Loucy (cell line): ENCODE measurements around the gene TGFB2.

Source experiments
- H2AFZ ChIP-seq: fragments of 200-600 bp; sonication (generic); 2 replicates; pipeline ENCODE4 v1.6.0; 2016; ENCODE audit warnings: antibody characterized with exemption, mild to moderate bottlenecking, low read length, moderate library complexity
- H3F3A ChIP-seq: fragments of 200-600 bp; 2 replicates; pipeline ENCODE4 v1.6.0; 2016; ENCODE audit warnings: antibody characterized with exemption, low read depth, mild to moderate bottlenecking
- H3K27me3 ChIP-seq: fragments of 200-600 bp; sonication (generic); 2 replicates; pipeline ENCODE4 v1.6.1; 2014; ENCODE audit warnings: low read length, mild to moderate bottlenecking; ENCODE audit not compliant: insufficient read depth, poor library complexity, severe bottlenecking
- H3K36me3 ChIP-seq: fragments of 200-600 bp; sonication (generic); 2 replicates; pipeline ENCODE4 v1.6.1; 2016; ENCODE audit warnings: low read length; ENCODE audit not compliant: insufficient read depth
- H3K4me1 ChIP-seq: fragments of 200-600 bp; sonication (generic); 2 replicates; pipeline ENCODE4 v1.5.1; 2014; ENCODE audit warnings: low read length, mild to moderate bottlenecking; ENCODE audit not compliant: insufficient read depth, poor library complexity, severe bottlenecking
- H3K4me2 ChIP-seq: fragments of 200-600 bp; sonication (generic); 2 replicates; pipeline ENCODE4 v1.6.0; 2014; ENCODE audit warnings: antibody characterized with exemption, low read length, low read depth, mild to moderate bottlenecking; ENCODE audit not compliant: poor library complexity, severe bottlenecking
- H3K4me3 ChIP-seq: fragments of 200-600 bp; sonication (generic); 2 replicates; pipeline ENCODE4 v1.5.1; 2014; ENCODE audit warnings: low read length, mild to moderate bottlenecking, mixed read lengths; ENCODE audit not compliant: poor library complexity, severe bottlenecking
- H3K79me2 ChIP-seq: fragments of 200-600 bp; sonication (generic); 2 replicates; pipeline ENCODE4 v1.6.1; 2014; ENCODE audit warnings: low read length; ENCODE audit not compliant: insufficient read depth
- H3K9ac ChIP-seq: fragments of 200-600 bp; sonication (generic); 2 replicates; pipeline ENCODE4 v1.6.0; 2014; ENCODE audit warnings: mild to moderate bottlenecking, low read depth, low read length, moderate library complexity; ENCODE audit not compliant: poor library complexity, severe bottlenecking
- H3K9me2 ChIP-seq: fragments of 200-600 bp; sonication (generic); replicated peaks from 2 replicates; pipeline ENCODE4 v1.6.1; 2016; ENCODE audit warnings: low read depth, low read length, mixed read lengths
- H3K9me3 ChIP-seq: fragments of 200-600 bp; sonication (generic); 2 replicates; pipeline ENCODE4 v1.6.1; 2014; ENCODE audit warnings: mild to moderate bottlenecking, antibody characterized with exemption, low read length, low read depth; ENCODE audit not compliant: insufficient read depth
- H4K20me1 ChIP-seq: fragments of 200-600 bp; sonication (generic); 2 replicates; pipeline ENCODE4 v1.6.0; 2014; ENCODE audit warnings: antibody characterized with exemption, low read length, mild to moderate bottlenecking; ENCODE audit not compliant: insufficient read depth, poor library complexity, severe bottlenecking
- EZH2phosphoT487 ChIP-seq: fragments of 200-600 bp; IDR thresholded peaks from 2 replicates; pipeline ENCODE4 v1.6.1; 2018; ENCODE audit warnings: antibody characterized with exemption, mild to moderate bottlenecking, moderate library complexity, borderline replicate concordance
- TF ChIP-seq, protein P1 (sequence below): fragments of 200-600 bp; sonication (generic); conservative IDR thresholded peaks from 2 replicates; pipeline ENCODE4 v1.5.1; 2014; ENCODE audit warnings: mild to moderate bottlenecking, antibody characterized with exemption, low read length

Gene TGFB2

DNA sequence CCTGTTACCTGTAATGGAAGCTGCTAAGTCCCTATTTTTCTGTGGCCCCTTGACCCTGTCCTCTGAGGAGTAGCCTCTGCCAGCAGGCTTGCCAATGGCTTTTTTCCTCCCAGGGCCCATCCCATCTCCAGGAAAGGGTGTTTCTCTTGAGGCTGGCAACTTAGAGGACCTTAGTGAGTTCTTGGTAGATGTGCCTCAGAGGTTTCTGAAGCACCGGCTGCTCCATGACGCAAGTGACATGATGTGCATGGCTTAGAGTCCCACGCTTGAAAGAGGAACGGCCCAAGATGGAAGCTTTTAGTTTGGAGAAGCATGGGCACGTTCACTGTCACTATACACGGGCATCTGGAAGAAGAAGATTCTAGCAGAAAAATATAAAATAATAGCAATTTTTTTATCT lies 63.0 kb downstream of the TGFB2 start:
- Histone ChIP-seq H2AFZ (no peak overlapping the region), H4K20me1 (no peaks in the 10 kb centered on the region), H3F3A (no peaks in the 10 kb centered on the region), H3K4me3 (no peak overlapping the region), H3K4me2 (no peak overlapping the region), H3K36me3 (no peaks in the 10 kb centered on the region), H3K9me2 (no peaks in the 10 kb centered on the region), H3K9me3 (no peaks in the 10 kb centered on the region), H3K9ac (no peak overlapping the region), H3K4me1 (no peaks in the 10 kb centered on the region), H3K79me2 (no peaks in the 10 kb centered on the region), H3K27me3 (no peaks in the 10 kb centered on the region)
- no peak for TF ChIP-seq EZH2phosphoT487
- TF ChIP-seq, protein P1, sequence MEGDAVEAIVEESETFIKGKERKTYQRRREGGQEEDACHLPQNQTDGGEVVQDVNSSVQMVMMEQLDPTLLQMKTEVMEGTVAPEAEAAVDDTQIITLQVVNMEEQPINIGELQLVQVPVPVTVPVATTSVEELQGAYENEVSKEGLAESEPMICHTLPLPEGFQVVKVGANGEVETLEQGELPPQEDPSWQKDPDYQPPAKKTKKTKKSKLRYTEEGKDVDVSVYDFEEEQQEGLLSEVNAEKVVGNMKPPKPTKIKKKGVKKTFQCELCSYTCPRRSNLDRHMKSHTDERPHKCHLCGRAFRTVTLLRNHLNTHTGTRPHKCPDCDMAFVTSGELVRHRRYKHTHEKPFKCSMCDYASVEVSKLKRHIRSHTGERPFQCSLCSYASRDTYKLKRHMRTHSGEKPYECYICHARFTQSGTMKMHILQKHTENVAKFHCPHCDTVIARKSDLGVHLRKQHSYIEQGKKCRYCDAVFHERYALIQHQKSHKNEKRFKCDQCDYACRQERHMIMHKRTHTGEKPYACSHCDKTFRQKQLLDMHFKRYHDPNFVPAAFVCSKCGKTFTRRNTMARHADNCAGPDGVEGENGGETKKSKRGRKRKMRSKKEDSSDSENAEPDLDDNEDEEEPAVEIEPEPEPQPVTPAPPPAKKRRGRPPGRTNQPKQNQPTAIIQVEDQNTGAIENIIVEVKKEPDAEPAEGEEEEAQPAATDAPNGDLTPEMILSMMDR = no peak

DNA sequence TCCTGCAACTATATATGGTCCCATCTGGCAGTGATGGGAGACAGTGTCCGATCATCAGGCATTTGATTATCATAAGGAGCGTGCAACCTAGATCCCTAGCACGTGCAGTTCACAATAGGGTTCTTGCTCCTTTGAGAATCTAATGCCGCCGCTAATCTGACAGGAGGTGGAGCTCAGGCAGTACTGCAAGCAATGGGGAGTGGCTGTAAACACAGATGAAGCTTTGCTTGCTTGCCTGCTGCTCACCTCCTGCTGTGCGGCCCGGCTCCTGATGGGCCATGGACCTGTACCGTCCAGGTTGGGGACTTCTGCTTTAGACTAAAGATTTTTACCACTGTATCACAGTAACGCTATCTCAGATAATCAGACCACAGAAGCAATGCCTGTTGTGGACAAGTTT lies 63.8 kb downstream of the TGFB2 start:
- no peaks in the 10 kb centered on the region for H3K79me2 ChIP-seq
- H3F3A ChIP-seq = no peaks in the 10 kb centered on the region
- no peaks in the 10 kb centered on the region for H3K36me3 ChIP-seq
- no peaks in the 10 kb centered on the region for H3K9me3 ChIP-seq
- H3K9me2 ChIP-seq = no peaks in the 10 kb centered on the region
- TF ChIP-seq, protein P1 = no peak
- TF ChIP-seq EZH2phosphoT487 = no peak
- no peaks in the 10 kb centered on the region for H4K20me1 ChIP-seq
- no peak overlapping the region for H3K4me3 ChIP-seq
- no peak overlapping the region for H3K4me2 ChIP-seq
- no peaks in the 10 kb centered on the region for H3K4me1 ChIP-seq
- H2AFZ ChIP-seq = no peak overlapping the region
- H3K9ac ChIP-seq = no peak overlapping the region
- H3K27me3 ChIP-seq = no peaks in the 10 kb centered on the region

DNA sequence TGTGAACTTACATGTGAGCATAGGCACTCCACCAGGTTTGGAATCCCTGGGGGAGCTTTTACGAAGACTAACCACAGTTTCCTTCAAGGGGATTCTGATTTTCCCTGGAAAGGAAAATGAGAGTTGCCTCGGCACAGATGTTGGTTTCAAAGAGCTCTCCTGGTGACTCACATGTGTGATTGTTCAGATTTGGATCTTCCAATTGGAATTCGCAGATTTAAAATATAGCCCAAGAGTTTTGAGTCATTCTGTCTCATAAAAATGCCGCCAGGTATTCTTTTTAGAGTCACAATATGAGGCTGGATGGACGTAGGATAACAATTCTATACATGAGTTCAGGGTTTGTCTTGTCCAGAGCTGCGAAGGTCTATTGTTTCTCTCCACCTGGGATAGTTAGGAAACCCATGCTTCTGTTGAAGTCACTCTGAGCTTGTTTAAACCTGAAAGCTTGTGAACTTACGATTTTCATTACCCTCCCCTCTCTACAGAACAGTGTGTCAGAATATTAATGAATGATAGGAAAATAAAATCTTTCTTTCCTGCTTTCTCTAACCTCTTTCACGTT lies 64.9 kb downstream of the TGFB2 start:
- no peaks in the 10 kb centered on the region for H4K20me1 ChIP-seq
- no peak for TF ChIP-seq EZH2phosphoT487
- TF ChIP-seq, protein P1 = no peak
- no peak overlapping the region for H2AFZ ChIP-seq
- no peaks in the 10 kb centered on the region for H3K79me2 ChIP-seq
- no peak overlapping the region for H3K9ac ChIP-seq
- no peaks in the 10 kb centered on the region for H3F3A ChIP-seq
- no peaks in the 10 kb centered on the region for H3K4me1 ChIP-seq
- H3K9me3 ChIP-seq = no peaks in the 10 kb centered on the region
- H3K9me2 ChIP-seq = no peaks in the 10 kb centered on the region
- no peak overlapping the region for H3K4me2 ChIP-seq
- H3K36me3 ChIP-seq = no peaks in the 10 kb centered on the region
- no peaks in the 10 kb centered on the region for H3K27me3 ChIP-seq
- H3K4me3 ChIP-seq = no peak overlapping the region
